Ectodermal cell (in vitro differentiated cells): ENCODE measurements around the gene GON7.
A peak's percentile ranks its signal among the peaks of the same experiment; 100 is the strongest.
"Not testable (repeated sequence)": the region's sequence is repeated elsewhere in the genome, so short reads cannot be mapped to it uniquely, and the experiment has no call there.

ENCODE experiments used
- H3K27ac ChIP-seq: 2 replicates; pipeline ENCODE4 v1.7.0; 2013; ENCODE audit warnings: mild to moderate bottlenecking, low read depth, low read length; ENCODE audit not compliant: insufficient read depth, poor library complexity, severe bottlenecking
- H3K27me3 ChIP-seq: 2 replicates; pipeline ENCODE4 v1.7.0; 2013; ENCODE audit warnings: mild to moderate bottlenecking, low read length; ENCODE audit not compliant: insufficient read depth, control insufficient read depth, poor library complexity, severe bottlenecking
- H3K36me3 ChIP-seq: one replicate; pipeline ENCODE4 v1.7.0; 2013; ENCODE audit warnings: low read length; ENCODE audit not compliant: control insufficient read depth, insufficient read depth
- H3K4me1 ChIP-seq: one replicate; pipeline ENCODE4 v1.7.0; 2013; ENCODE audit warnings: low read length; ENCODE audit not compliant: control insufficient read depth, insufficient read depth
- H3K4me3 ChIP-seq: 2 replicates; pipeline ENCODE4 v1.7.0; 2013; ENCODE audit warnings: low read depth, low read length, control low read depth; ENCODE audit not compliant: insufficient read depth
- H3K9me3 ChIP-seq: 2 replicates; pipeline ENCODE4 v1.7.0; 2013; ENCODE audit warnings: mild to moderate bottlenecking, low read length, moderate library complexity; ENCODE audit not compliant: control insufficient read depth
- whole genome bisulfite sequencing, 2 experiments: methylation state at CpG; one replicate each; pipeline ENCODE4 v1.1.7; 2013; ENCODE audit warnings: missing lambda C conversion rate in 2 of 2; 5-methylcytosine and 5-hydroxymethylcytosine counted together

Gene GON7

GRCh38 chr14:93200553-93200952 is 6.3 kb downstream of the GON7 start:
- no peak overlapping the region for H3K4me3 ChIP-seq
- WGBS, 2 experiments = 93 to 97% methylated on average over 5 of the region's 5 CpGs
- no peaks in the 10 kb centered on the region for H3K27me3 ChIP-seq
- no peaks in the 10 kb centered on the region for H3K36me3 ChIP-seq
- H3K9me3 ChIP-seq = no peaks in the 10 kb centered on the region
- H3K27ac ChIP-seq = no peak overlapping the region
- H3K4me1 ChIP-seq = no peaks in the 10 kb centered on the region

GRCh38 chr14:93199031-93199430 is 7.8 kb downstream of the GON7 start:
- Histone ChIP-seq H3K36me3 (no peaks in the 10 kb centered on the region), H3K9me3 (no peaks in the 10 kb centered on the region), H3K27me3 (no peaks in the 10 kb centered on the region), H3K4me3 (no peak overlapping the region), H3K4me1 (no peaks in the 10 kb centered on the region), H3K27ac (no peak overlapping the region)
- WGBS, 2 experiments = 86 to 88% methylated on average over 4 of the region's 4 CpGs

GRCh38 chr14:93195316-93195999 is 11.4 kb downstream of the GON7 start:
- H3K4me3 ChIP-seq = no peak overlapping the region
- H3K27me3 ChIP-seq = no peaks in the 10 kb centered on the region
- 88 to 93% methylated on average over 1 of the region's 1 CpG for WGBS, 2 experiments
- H3K36me3 ChIP-seq = no peaks in the 10 kb centered on the region
- H3K9me3 ChIP-seq = no peaks in the 10 kb centered on the region
- H3K4me1 ChIP-seq = no peaks in the 10 kb centered on the region
- H3K27ac ChIP-seq = no peak overlapping the region

DNA sequence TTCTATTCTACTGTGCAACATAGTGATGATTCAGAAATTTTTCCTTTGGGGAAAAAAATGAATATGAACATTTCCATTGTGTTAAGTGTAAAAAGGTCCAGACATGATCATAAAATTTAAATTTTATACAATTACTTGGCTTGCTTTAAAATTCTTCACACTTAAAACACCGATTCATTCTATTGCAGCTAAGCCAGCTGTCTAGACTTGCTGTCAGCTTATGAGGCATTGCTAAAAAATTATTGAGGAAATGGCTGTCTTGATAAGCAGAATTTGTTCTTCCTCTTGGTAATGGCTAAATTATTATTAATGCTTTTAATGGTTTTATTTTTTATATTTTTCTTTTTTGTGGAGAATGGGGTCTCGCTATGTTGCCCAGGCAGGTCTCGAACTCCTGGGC is 19.9 kb downstream of the GON7 start:
- Histone ChIP-seq H3K27ac (no peak overlapping the region), H3K4me3 (no peak overlapping the region), H3K36me3 (no peaks in the 10 kb centered on the region), H3K4me1 (no peaks in the 10 kb centered on the region), H3K27me3 (no peaks in the 10 kb centered on the region), H3K9me3 (no peaks in the 10 kb centered on the region)
- 89 to 100% methylated on average over 2 to 3 of the region's 3 CpGs for WGBS, 2 experiments

DNA sequence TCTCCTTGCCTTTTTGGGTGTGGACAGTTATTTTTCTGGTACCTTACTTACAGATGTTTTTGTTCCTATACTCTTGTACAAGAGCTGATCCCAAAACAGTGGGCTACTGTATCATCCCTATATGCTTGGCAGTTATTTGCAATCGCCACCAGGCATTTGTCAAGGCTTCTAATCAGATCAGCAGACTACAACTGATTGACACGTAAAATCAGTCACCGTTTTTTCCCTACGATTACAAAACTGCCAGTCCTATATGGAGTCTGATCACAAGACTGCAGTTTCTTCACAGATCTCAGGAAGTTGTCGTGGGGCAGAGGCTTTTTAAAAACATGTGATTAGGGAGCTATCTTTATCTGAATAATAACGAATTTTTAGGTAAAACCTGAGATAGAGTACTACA is 20.4 kb downstream of the GON7 start:
- Histone ChIP-seq H3K27ac (no peak overlapping the region), H3K27me3 (no peaks in the 10 kb centered on the region), H3K4me3 (no peak overlapping the region), H3K4me1 (no peaks in the 10 kb centered on the region), H3K36me3 (no peaks in the 10 kb centered on the region), H3K9me3 (no peaks in the 10 kb centered on the region)
- WGBS, 2 experiments = 94 to 97% methylated on average over 6 of the region's 6 CpGs

DNA sequence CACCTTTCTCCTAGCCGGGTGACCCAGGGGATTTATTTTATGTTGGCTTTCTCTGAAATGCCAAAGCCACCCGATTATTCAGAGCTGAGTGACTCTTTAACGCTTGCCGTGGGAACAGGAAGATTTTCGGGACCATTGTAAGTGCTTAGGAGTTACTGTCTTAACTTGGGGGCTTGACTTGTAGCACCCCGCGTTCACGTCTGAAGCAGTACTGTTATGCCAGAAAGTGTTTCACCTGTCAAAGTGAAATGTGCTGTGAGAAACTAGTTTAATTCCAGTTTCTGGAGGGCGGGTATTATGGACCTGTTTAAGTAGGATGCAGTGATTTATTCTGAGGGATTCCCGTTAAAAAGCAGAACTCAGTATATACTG is 21.5 kb downstream of the GON7 start:
- H3K27me3 ChIP-seq = no peaks in the 10 kb centered on the region
- H3K9me3 ChIP-seq = no peaks in the 10 kb centered on the region
- WGBS, 2 experiments = 2% methylated on average over 10 of the region's 10 CpGs
- peak overlapping the region; percentile 91 for H3K4me3 ChIP-seq
- peak overlapping the region; percentile 76 for H3K27ac ChIP-seq
- no peaks in the 10 kb centered on the region for H3K36me3 ChIP-seq
- no peaks in the 10 kb centered on the region for H3K4me1 ChIP-seq

- peak within 1 kb of the TSS; percentile 91 for H3K4me3 ChIP-seq
- no peaks in the 10 kb centered on the region for H3K9me3 ChIP-seq
- no peaks in the 10 kb centered on the region for H3K27me3 ChIP-seq
- H3K27ac ChIP-seq = peak within 1 kb of the TSS; percentile 84
- 0% methylated on average over 124 of the region's 124 CpGs for WGBS, 2 experiments
- no peaks in the 10 kb centered on the region for H3K36me3 ChIP-seq
- no peaks in the 10 kb centered on the region for H3K4me1 ChIP-seq
Observed at GRCh38 chr14:93184391-93185348, 22.2 kb downstream of the GON7 start, which contains the start of the genes LYSET and MOAP1. TSS of gene LYSET (plus strand) at chr14:93185317. CDS start at chr14:93185406, 89 bp downstream. TSS of gene MOAP1 (minus strand) at chr14:93184897. CDS start at chr14:93184242, 655 bp downstream.

GRCh38 chr14:93183596-93184317 is 23.1 kb downstream of the GON7 start:
- no peaks in the 10 kb centered on the region for H3K9me3 ChIP-seq
- H3K27me3 ChIP-seq = no peaks in the 10 kb centered on the region
- no peak overlapping the region for H3K27ac ChIP-seq
- 54 to 57% methylated on average over 17 of the region's 17 CpGs for whole genome bisulfite sequencing, 2 experiments
- H3K36me3 ChIP-seq = no peaks in the 10 kb centered on the region
- peak overlapping the region; percentile 91 for H3K4me3 ChIP-seq
- no peaks in the 10 kb centered on the region for H3K4me1 ChIP-seq

DNA sequence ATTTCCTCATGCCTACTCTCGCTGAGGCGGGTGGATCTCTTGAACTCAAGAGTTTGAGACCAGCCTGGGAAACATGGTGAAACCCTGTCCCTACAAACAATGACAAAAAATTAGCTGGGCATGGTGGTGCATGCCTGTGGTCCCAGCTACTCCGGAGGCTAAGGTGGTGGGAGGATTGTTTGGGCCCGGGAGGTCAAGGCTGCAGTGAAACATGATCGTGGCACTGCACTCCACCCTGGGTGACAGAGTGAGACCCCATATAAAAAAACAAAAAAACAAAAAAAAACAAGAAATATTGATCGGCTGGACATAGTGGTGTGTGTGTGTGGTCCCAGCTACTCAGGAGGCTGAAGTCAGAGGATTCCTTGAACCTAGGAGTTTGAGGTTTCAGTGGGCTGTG is 31.4 kb downstream of the GON7 start:
- WGBS, 2 experiments = 87 to 91% methylated on average over 5 to 6 of the region's 6 CpGs
- H3K27ac ChIP-seq = no peak overlapping the region
- H3K9me3 ChIP-seq = no peaks in the 10 kb centered on the region
- H3K36me3 ChIP-seq = no peaks in the 10 kb centered on the region
- no peak overlapping the region for H3K4me3 ChIP-seq
- no peaks in the 10 kb centered on the region for H3K4me1 ChIP-seq
- H3K27me3 ChIP-seq = no peaks in the 10 kb centered on the region

GRCh38 chr14:93174731-93175130 is 32.1 kb downstream of the GON7 start:
- H3K27me3 ChIP-seq = not testable (repeated sequence)

More at GRCh38 chr14:93174731-93175130, 32.1 kb downstream of the GON7 start:
- H3K4me1 ChIP-seq, H3K27ac ChIP-seq, H3K4me3 ChIP-seq, H3K36me3 ChIP-seq, H3K9me3 ChIP-seq: not testable (repeated sequence)
- 91 to 93% methylated on average over 5 of the region's 5 CpGs for WGBS, 2 experiments
